Ecto neural progenitor cell (in vitro differentiated cells): ENCODE measurements around the gene FOXL1.

Experiments used
- DNase-seq: peaks from one replicate; pipeline ENCODE4 v3.0.0-alpha.2; 2018; ENCODE audit warnings: low spot score

FOXL1 gene

GRCh38 chr16:86604436-86605193, 26.3 kb downstream of the FOXL1 start:
- DNase-seq, result no peak

GRCh38 chr16:86605950-86606349, 27.6 kb downstream of the FOXL1 start:
- DNase-seq, result no peak

- no peak for DNase-seq
Measured at GRCh38 chr16:86608301-86608747, 30.0 kb downstream of the FOXL1 start.

- DNase-seq, result no peak
Measured at GRCh38 chr16:86609115-86609514, 30.8 kb downstream of the FOXL1 start.

GRCh38 chr16:86609661-86610060, 31.3 kb downstream of the FOXL1 start:
- DNase-seq, result no peak

GRCh38 chr16:86610779-86611524, 32.6 kb downstream of the FOXL1 start:
- DNase-seq, result no peak

GRCh38 chr16:86611525-86611855, 33.1 kb downstream of the FOXL1 start:
- DNase-seq, result no peak

- no peak for DNase-seq
Measured at GRCh38 chr16:86611941-86612340, 33.6 kb downstream of the FOXL1 start.

- DNase-seq, result no peak
Measured at GRCh38 chr16:86614699-86615098, 36.4 kb downstream of the FOXL1 start.

- no peak for DNase-seq
Measured at GRCh38 chr16:86616906-86617305, 38.6 kb downstream of the FOXL1 start.

GRCh38 chr16:86618431-86619238, 40.3 kb downstream of the FOXL1 start:
- DNase-seq, result no peak

- DNase-seq, result no peak
Measured at GRCh38 chr16:86619239-86619794, 41.0 kb downstream of the FOXL1 start.

- no peak for DNase-seq
Measured at GRCh38 chr16:86620184-86620583, 41.8 kb downstream of the FOXL1 start.

GRCh38 chr16:86621966-86622365, 43.6 kb downstream of the FOXL1 start:
- no peak for DNase-seq

- DNase-seq, result no peak
Measured at GRCh38 chr16:86622700-86623615, 44.6 kb downstream of the FOXL1 start.

GRCh38 chr16:86625029-86625428, 46.7 kb downstream of the FOXL1 start:
- DNase-seq, result no peak

- no peak for DNase-seq
Measured at GRCh38 chr16:86625821-86626220, 47.5 kb downstream of the FOXL1 start.

- DNase-seq, result no peak
Measured at GRCh38 chr16:86626284-86626683, 47.9 kb downstream of the FOXL1 start.

- no peak for DNase-seq
Measured at GRCh38 chr16:86626966-86627365, 48.6 kb downstream of the FOXL1 start.

- no peak for DNase-seq
Measured at GRCh38 chr16:86628614-86629013, 50.3 kb downstream of the FOXL1 start.

- DNase-seq, result no peak
Measured at GRCh38 chr16:86630471-86630870, 52.1 kb downstream of the FOXL1 start.
